SK-N-MC (cell line): ENCODE results near the gene COMMD2.

Experiments
- EZH2 ChIP-seq: fragments of 200-600 bp; sonication (generic); IDR thresholded peaks from one replicate; pipeline ENCODE4 v1.6.1; 2017; ENCODE audit warnings: antibody characterized with exemption
- FOXP2 ChIP-seq: optimal IDR thresholded peaks from 2 replicates; pipeline ENCODE3; 2011; ENCODE audit warnings: mild to moderate bottlenecking, moderate library complexity; ENCODE audit not compliant: insufficient read depth; ENCODE audit errors: extremely low read length, control extremely low read depth
- POLR2AphosphoS5 ChIP-seq: IDR thresholded peaks from 2 replicates; pipeline ENCODE4 v1.6.1; 2012; ENCODE audit warnings: mild to moderate bottlenecking, low read depth, low read length, borderline replicate concordance

- TF ChIP-seq POLR2AphosphoS5 (no peak), EZH2 (no peak), FOXP2 (no peak)
These were observed 15.9 kb downstream of the COMMD2 start for GRCh38 chr3:149736175-149736952.
